GM10266 (cell line): ENCODE data around the gene CANX.

ENCODE experiments used
- DNase-seq: peaks from one replicate; pipeline ENCODE4 v3.0.0; 2012; ENCODE audit errors: extremely low spot score
- CTCF ChIP-seq: IDR thresholded peaks from 2 replicates; pipeline ENCODE4 v1.5.1; 2012; ENCODE audit warnings: mild to moderate bottlenecking, low read depth; ENCODE audit not compliant: control insufficient read depth, insufficient read depth; ENCODE audit errors: missing control alignments

Gene CANX

DNA sequence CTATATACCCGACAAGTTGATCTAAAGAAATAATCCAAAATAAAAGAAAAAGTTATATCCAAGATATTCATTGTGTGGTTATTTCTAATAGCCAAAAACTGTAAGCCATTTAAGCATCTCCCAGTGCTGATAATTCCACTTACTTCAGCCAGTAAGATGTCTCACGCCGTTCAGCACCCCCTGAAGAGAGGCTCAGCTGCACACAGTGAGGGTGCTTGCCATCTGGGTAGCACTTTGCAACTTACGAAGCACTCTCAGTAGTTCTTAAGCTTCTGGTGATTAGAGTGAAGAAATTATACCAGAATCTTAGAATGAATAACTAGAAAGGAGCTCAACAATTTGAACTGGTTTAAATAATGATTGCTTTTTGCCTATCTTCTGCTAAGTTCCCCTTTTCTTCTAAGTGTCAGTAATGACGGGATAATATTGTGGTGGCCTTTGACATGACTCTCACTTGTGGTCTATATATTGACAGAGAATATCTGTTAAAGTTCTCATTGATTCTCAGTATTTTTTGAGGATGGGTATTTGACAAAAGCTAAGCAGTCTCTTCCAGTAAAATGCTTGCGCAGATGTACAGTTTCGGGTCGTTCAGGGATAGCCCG, 68.8 kb downstream of the CANX start:
- no peak for DNase-seq
- no peak for TF ChIP-seq CTCF

GRCh38 chr5:179768326-179769085, 69.7 kb downstream of the CANX start:
- no peak for TF ChIP-seq CTCF
- no peak for DNase-seq

DNA sequence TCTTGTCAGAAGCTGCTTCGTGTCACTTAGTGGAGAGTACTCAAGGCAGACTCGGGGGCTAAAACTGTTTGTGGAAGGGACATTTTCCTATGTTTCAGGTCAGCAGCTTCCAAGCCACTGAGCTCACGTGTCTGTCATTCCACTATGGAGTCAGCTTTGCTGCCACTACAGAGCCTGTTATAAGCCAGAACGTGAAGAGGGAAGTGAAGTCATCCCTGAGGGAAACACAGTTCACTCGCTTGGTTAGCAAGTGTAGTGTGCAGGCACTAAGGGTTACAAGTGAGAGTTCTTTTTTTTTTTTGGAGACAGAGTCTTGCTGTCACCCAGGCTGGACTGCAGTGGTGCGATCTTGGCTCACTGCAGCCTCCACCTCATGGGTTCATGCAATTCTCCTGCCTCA, 70.5 kb downstream of the CANX start:
- TF ChIP-seq CTCF, result no peak
- DNase-seq, result no peak

DNA sequence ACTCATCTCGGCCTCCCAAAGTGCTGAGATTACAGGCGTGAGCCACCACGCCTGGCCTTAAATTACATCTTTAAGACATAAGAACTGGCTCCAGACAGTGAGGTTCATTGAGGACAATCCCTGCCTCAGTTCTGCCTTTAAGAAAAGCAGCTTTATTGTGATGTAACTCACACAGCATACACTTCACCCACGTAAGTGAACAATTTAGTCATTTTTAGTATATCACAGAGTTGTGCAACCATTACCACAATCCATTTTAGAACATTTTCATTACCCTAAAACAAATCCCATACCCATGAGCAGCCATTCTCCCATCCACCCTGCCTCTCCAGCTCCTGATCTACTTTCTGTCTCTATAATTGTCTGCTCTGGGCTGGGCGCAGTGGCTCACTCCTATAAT, 71.0 kb downstream of the CANX start:
- DNase-seq, result no peak
- TF ChIP-seq CTCF, result no peak

- TF ChIP-seq CTCF, result no peak
- no peak for DNase-seq
These were observed 72.6 kb downstream of the CANX start for GRCh38 chr5:179771311-179771895.

GRCh38 chr5:179772351-179772750, 73.6 kb downstream of the CANX start:
- no peak for DNase-seq
- no peak for TF ChIP-seq CTCF

- no peak for DNase-seq
- TF ChIP-seq CTCF, result no peak
These were observed 74.9 kb downstream of the CANX start for GRCh38 chr5:179773686-179774040.
